KMS-11 (cell line): ENCODE results near the gene FES.
"Not testable (repeated sequence)": the region's sequence is repeated elsewhere in the genome, so short reads cannot be mapped to it uniquely, and the experiment has no call there.

Experiments used
- H2AFZ ChIP-seq: fragments of 200-600 bp; sonication (generic); 2 replicates; pipeline ENCODE4 v1.6.1; 2016; ENCODE audit warnings: antibody characterized with exemption, mixed run types, low read depth
- H3K27ac ChIP-seq: fragments of 200-600 bp; sonication (generic); 2 replicates; pipeline ENCODE4 v1.6.1; 2016; ENCODE audit warnings: mild to moderate bottlenecking, mixed run types
- H3K27me3 ChIP-seq: fragments of 200-600 bp; sonication (generic); 2 replicates; pipeline ENCODE4 v1.6.1; 2017; ENCODE audit warnings: mild to moderate bottlenecking, low read depth, mixed run types, moderate library complexity; ENCODE audit not compliant: insufficient read depth
- H3K36me3 ChIP-seq: fragments of 200-600 bp; sonication (generic); 2 replicates; pipeline ENCODE4 v1.6.1; 2017; ENCODE audit warnings: mild to moderate bottlenecking, mixed run types; ENCODE audit not compliant: insufficient read depth
- H3K4me1 ChIP-seq: fragments of 200-600 bp; sonication (generic); 2 replicates; pipeline ENCODE4 v1.6.1; 2016; ENCODE audit warnings: mild to moderate bottlenecking, low read depth, mixed run types; ENCODE audit not compliant: poor library complexity, severe bottlenecking
- H3K4me2 ChIP-seq: fragments of 200-600 bp; sonication (generic); 2 replicates; pipeline ENCODE4 v1.7.0; 2016; ENCODE audit warnings: mild to moderate bottlenecking, mixed run types
- H3K4me3 ChIP-seq: fragments of 200-600 bp; sonication (generic); IDR thresholded peaks from 2 replicates; pipeline ENCODE4 v1.6.1; 2017; ENCODE audit warnings: low read depth, low read length, mixed read lengths; ENCODE audit not compliant: insufficient read depth
- H3K79me2 ChIP-seq: fragments of 200-600 bp; sonication (generic); 2 replicates; pipeline ENCODE4 v1.6.1; 2016; ENCODE audit warnings: low read depth, mixed run types; ENCODE audit not compliant: insufficient read depth
- H3K9ac ChIP-seq: fragments of 200-600 bp; sonication (generic); 2 replicates; pipeline ENCODE4 v1.6.1; 2016; ENCODE audit warnings: mild to moderate bottlenecking, mixed run types
- H4K20me1 ChIP-seq: fragments of 200-600 bp; sonication (generic); 2 replicates; pipeline ENCODE4 v1.6.1; 2016; ENCODE audit warnings: mild to moderate bottlenecking, mixed run types; ENCODE audit not compliant: insufficient read depth
- CTCF ChIP-seq: fragments of 200-600 bp; sonication (generic); conservative IDR thresholded peaks from 2 replicates; pipeline ENCODE4 v1.6.1; 2017; ENCODE audit warnings: low read depth, mild to moderate bottlenecking, antibody characterized with exemption, low read length, moderate library complexity, mixed read lengths

The FES gene

GRCh38 chr15:90840954-90841353, 43.4 kb upstream of the FES start:
- Histone ChIP-seq H3K79me2 (no peaks in the 10 kb centered on the region), H4K20me1 (no peaks in the 10 kb centered on the region), H3K4me1 (peaks cover 13% of the 10 kb centered on the region), H2AFZ (no peak overlapping the region), H3K36me3 (no peaks in the 10 kb centered on the region), H3K9ac (no peak overlapping the region), H3K27ac (no peak overlapping the region), H3K4me2 (no peak overlapping the region), H3K27me3 (no peaks in the 10 kb centered on the region), H3K4me3 (no peak overlapping the region)
- TF ChIP-seq CTCF: no peak

GRCh38 chr15:90844696-90845095, 39.6 kb upstream of the FES start:
- H3K36me3 ChIP-seq: no peaks in the 10 kb centered on the region
- TF ChIP-seq CTCF: no peak
- peak overlapping the region; percentile 14; the same call in 1 of the 2 replicates for H3K4me2 ChIP-seq
- H3K4me1 ChIP-seq: peaks cover 13% of the 10 kb centered on the region
- H3K27ac ChIP-seq: peak overlapping the region; percentile 66
- H3K79me2 ChIP-seq: no peaks in the 10 kb centered on the region
- peak overlapping the region; percentile 78 for H2AFZ ChIP-seq
- no peaks in the 10 kb centered on the region for H4K20me1 ChIP-seq
- peak overlapping the region; percentile 27; the same call in 1 of the 2 replicates for H3K9ac ChIP-seq
- H3K27me3 ChIP-seq: no peaks in the 10 kb centered on the region
- H3K4me3 ChIP-seq: no peak overlapping the region

GRCh38 chr15:90845201-90845949, 38.9 kb upstream of the FES start:
- H3K9ac ChIP-seq: peak overlapping the region; percentile 27; the same call in 1 of the 2 replicates
- H3K4me2 ChIP-seq: peak overlapping the region; percentile 14

GRCh38 chr15:90849424-90849823, 34.9 kb upstream of the FES start:
- not testable (repeated sequence) for H3K27ac ChIP-seq, H3K4me3 ChIP-seq, H4K20me1 ChIP-seq, H3K9ac ChIP-seq, H2AFZ ChIP-seq, H3K4me2 ChIP-seq, H3K79me2 ChIP-seq, H3K27me3 ChIP-seq, H3K36me3 ChIP-seq
- peaks cover 52% of the 10 kb centered on the region for H3K4me1 ChIP-seq

More at GRCh38 chr15:90845201-90845949, 38.9 kb upstream of the FES start:
- TF ChIP-seq CTCF: no peak
- no peaks in the 10 kb centered on the region for H3K79me2 ChIP-seq
- no peaks in the 10 kb centered on the region for H4K20me1 ChIP-seq
- peak overlapping the region; percentile 78 for H2AFZ ChIP-seq
- no peaks in the 10 kb centered on the region for H3K27me3 ChIP-seq
- H3K4me3 ChIP-seq: no peak overlapping the region
- H3K36me3 ChIP-seq: no peaks in the 10 kb centered on the region
- peak overlapping the region; percentile 66 for H3K27ac ChIP-seq
- peaks cover 13% of the 10 kb centered on the region for H3K4me1 ChIP-seq

GRCh38 chr15:90851114-90851513, 33.2 kb upstream of the FES start:
- Histone ChIP-seq H3K27ac (no peak overlapping the region), H3K36me3 (no peaks in the 10 kb centered on the region), H4K20me1 (no peaks in the 10 kb centered on the region), H2AFZ (no peak overlapping the region), H3K9ac (no peak overlapping the region), H3K27me3 (no peaks in the 10 kb centered on the region), H3K4me1 (peaks cover 56% of the 10 kb centered on the region), H3K4me2 (no peak overlapping the region), H3K79me2 (no peaks in the 10 kb centered on the region), H3K4me3 (no peak overlapping the region)
- TF ChIP-seq CTCF: no peak
